Keratinocyte (primary cell): ENCODE data around the gene UCK2. TPM values are rescaled to one million over a fixed set of nuclear protein-coding genes. Genes with fewer than 3 reads are reported as not detected.

ENCODE experiments used
- DNase-seq: peaks from one replicate; pipeline ENCODE4 v3.0.0-alpha.2; 2011; ENCODE audit warnings: low read depth, missing footprints, low spot score
- FAIRE-seq: peaks from 2 replicates; lab custom pipeline; 2011; peaks lifted over from hg19 to GRCh38; lab: Jason Lieb, UNC
- H2AFZ ChIP-seq: 2 replicates; pipeline ENCODE4 v1.6.0; 2012; ENCODE audit warnings: low read length, control low read depth, inconsistent platforms; ENCODE audit not compliant: control insufficient read depth
- H3K27ac ChIP-seq: 2 replicates; pipeline ENCODE4 v1.5.1; 2011; ENCODE audit warnings: low read length; ENCODE audit not compliant: control insufficient read depth, insufficient read depth
- H3K27me3 ChIP-seq: 3 replicates; pipeline ENCODE4 v1.6.0; 2011; ENCODE audit warnings: low read length; ENCODE audit not compliant: control insufficient read depth, insufficient read depth; ENCODE audit errors: extremely low read depth
- H3K36me3 ChIP-seq, 2 experiments: 2 replicates in 1 of 2; 3 replicates in 1 of 2; pipeline ENCODE4 v1.5.1; 2011; ENCODE audit warnings: low read length in 2 of 2, mild to moderate bottlenecking in 1 of 2; ENCODE audit not compliant: control insufficient read depth in 2 of 2, insufficient read depth in 2 of 2; ENCODE audit errors: extremely low read depth in 1 of 2
- H3K4me1 ChIP-seq: 3 replicates; pipeline ENCODE4 v1.5.1; 2011; ENCODE audit warnings: low read length; ENCODE audit not compliant: control insufficient read depth, insufficient read depth; ENCODE audit errors: extremely low read depth
- H3K4me2 ChIP-seq: 3 replicates; pipeline ENCODE4 v1.6.0; 2011; ENCODE audit warnings: low read depth, low read length; ENCODE audit not compliant: control insufficient read depth, insufficient read depth; ENCODE audit errors: extremely low read depth
- H3K4me3 ChIP-seq, 3 experiments: fragments of 200-600 bp in 1 of 3; sonication (generic) in 1 of 3; 2 replicates in 2 of 3; 3 replicates in 1 of 3; pipeline ENCODE4 v1.5.1; 2011 to 2016; ENCODE audit warnings: low read length in 3 of 3, mild to moderate bottlenecking in 3 of 3, control low read depth in 2 of 3, inconsistent platforms in 1 of 3, low read depth in 1 of 3, mixed read lengths in 1 of 3, mixed run types in 1 of 3, moderate library complexity in 1 of 3; ENCODE audit not compliant: control insufficient read depth in 2 of 3, insufficient read depth in 2 of 3; ENCODE audit errors: extremely low read depth in 1 of 3
- H3K79me2 ChIP-seq: 2 replicates; pipeline ENCODE4 v1.6.0; 2012; ENCODE audit warnings: low read length; ENCODE audit not compliant: control insufficient read depth, insufficient read depth
- H3K9ac ChIP-seq: 3 replicates; pipeline ENCODE4 v1.6.0; 2011; ENCODE audit warnings: low read length; ENCODE audit not compliant: control insufficient read depth, insufficient read depth; ENCODE audit errors: extremely low read depth
- H3K9me1 ChIP-seq: 3 replicates; pipeline ENCODE4 v1.6.0; 2011; ENCODE audit warnings: low read length; ENCODE audit not compliant: control insufficient read depth, insufficient read depth; ENCODE audit errors: extremely low read depth
- H3K9me3 ChIP-seq: 2 replicates; pipeline ENCODE4 v1.5.1; 2012; ENCODE audit warnings: low read depth, low read length; ENCODE audit not compliant: control insufficient read depth
- H4K20me1 ChIP-seq: 3 replicates; pipeline ENCODE4 v1.6.0; 2011; ENCODE audit warnings: low read length; ENCODE audit not compliant: control insufficient read depth, insufficient read depth; ENCODE audit errors: extremely low read depth
- EZH2 ChIP-seq: IDR thresholded peaks from one replicate; pipeline ENCODE4 v1.6.1; 2012; ENCODE audit warnings: inconsistent platforms, mild to moderate bottlenecking, low read length, moderate library complexity
- dilution Hi-C: fragments of 300-500 bp; cut with MboI; formaldehyde crosslinking; loops from one replicate; pipeline ENCODE4 v1.7.0; 2020; ENCODE audit warnings: low sequenced_read_pairs; ENCODE audit not compliant: extremely low pct_ligation_motif_present
- polyA plus RNA-seq, 5 experiments: library from polyadenylated mRNA; depleted of rRNA in 3 of 5; stranded (reverse) in 3 of 5; stranded (forward) in 1 of 5; unstranded in 1 of 5; fragments of >200 nt; gene quantifications; 1 replicate in 1 of 5; 2 replicates in 3 of 5; 3 replicates in 1 of 5; pipeline versions ENCODE4 v1.2.1 to v1.2.3, GENCODE V29; 2011 to 2012; ENCODE audit warnings: missing spikeins in 2 of 5, low read depth in 1 of 5, low replicate concordance in 1 of 5
- TF ChIP-seq, protein P1 (sequence below), 3 experiments: IDR thresholded peaks in 1 of 3; conservative IDR thresholded peaks in 1 of 3; optimal IDR thresholded peaks in 1 of 3; 2 replicates in 2 of 3; 3 replicates in 1 of 3; pipeline versions ENCODE3 to v1.5.1; 2011; ENCODE audit warnings: low read length in 3 of 3, mild to moderate bottlenecking in 3 of 3, moderate library complexity in 2 of 3, control low read depth in 1 of 3, inconsistent platforms in 1 of 3; ENCODE audit not compliant: insufficient read depth in 2 of 3; ENCODE audit errors: extremely low read depth in 1 of 3

Gene UCK2
- polyA plus RNA-seq, 1 donor (not counting 4 experiments of a cell fraction or from before 2014, with no cell fraction given) = 71.9 TPM

DNA sequence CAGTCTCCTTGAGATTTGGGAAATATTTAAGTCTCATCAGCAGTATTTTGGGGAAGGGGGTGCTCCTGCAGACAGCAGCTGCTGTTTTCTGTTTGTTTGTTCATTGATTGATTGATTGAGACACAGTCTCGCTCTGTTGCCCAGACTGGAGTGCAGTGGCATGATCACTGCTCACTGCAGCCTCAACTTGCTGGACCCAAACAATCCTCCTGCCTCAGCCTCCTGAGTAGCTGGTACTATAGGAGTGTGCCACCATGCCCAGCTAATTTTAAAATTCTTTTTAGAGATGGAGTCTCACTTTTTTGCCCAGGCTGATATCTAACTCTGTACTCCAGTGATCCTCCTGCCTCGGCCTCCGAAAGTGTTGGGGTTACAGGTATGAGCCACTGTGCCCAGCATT lies 18.2 kb downstream of the UCK2 start:
- H3K9me1 ChIP-seq = peaks cover 3% of the 10 kb centered on the region
- no peak for TF ChIP-seq EZH2
- TF ChIP-seq, protein P1, sequence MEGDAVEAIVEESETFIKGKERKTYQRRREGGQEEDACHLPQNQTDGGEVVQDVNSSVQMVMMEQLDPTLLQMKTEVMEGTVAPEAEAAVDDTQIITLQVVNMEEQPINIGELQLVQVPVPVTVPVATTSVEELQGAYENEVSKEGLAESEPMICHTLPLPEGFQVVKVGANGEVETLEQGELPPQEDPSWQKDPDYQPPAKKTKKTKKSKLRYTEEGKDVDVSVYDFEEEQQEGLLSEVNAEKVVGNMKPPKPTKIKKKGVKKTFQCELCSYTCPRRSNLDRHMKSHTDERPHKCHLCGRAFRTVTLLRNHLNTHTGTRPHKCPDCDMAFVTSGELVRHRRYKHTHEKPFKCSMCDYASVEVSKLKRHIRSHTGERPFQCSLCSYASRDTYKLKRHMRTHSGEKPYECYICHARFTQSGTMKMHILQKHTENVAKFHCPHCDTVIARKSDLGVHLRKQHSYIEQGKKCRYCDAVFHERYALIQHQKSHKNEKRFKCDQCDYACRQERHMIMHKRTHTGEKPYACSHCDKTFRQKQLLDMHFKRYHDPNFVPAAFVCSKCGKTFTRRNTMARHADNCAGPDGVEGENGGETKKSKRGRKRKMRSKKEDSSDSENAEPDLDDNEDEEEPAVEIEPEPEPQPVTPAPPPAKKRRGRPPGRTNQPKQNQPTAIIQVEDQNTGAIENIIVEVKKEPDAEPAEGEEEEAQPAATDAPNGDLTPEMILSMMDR (optimal IDR thresholded peaks at IDR 0.05 in 1 of 3, IDR thresholded peaks at IDR 0.05 in 1 of 3, conservative IDR thresholded peaks at IDR 0.05 in 1 of 3; ENCODE audit: extremely low read depth in 1 of 3, insufficient read depth in 2 of 3, low read length in 3 of 3) = no peak
- no peak overlapping the region for H2AFZ ChIP-seq
- H3K4me2 ChIP-seq = no peak overlapping the region
- no peak for FAIRE-seq
- H3K79me2 ChIP-seq = peaks cover 94% of the 10 kb centered on the region
- H3K27me3 ChIP-seq = no peaks in the 10 kb centered on the region
- H3K9ac ChIP-seq = no peak overlapping the region
- no peak overlapping the region for H3K27ac ChIP-seq
- peaks cover 19% of the 10 kb centered on the region for H3K4me1 ChIP-seq
- peaks cover 50% of the 10 kb centered on the region for H4K20me1 ChIP-seq
- no peak overlapping the region for H3K4me3 ChIP-seq
- DNase-seq = no peak
- dilution Hi-C loops = no loop called here
- no peaks in the 10 kb centered on the region for H3K36me3 ChIP-seq
- H3K9me3 ChIP-seq = no peaks in the 10 kb centered on the region

DNA sequence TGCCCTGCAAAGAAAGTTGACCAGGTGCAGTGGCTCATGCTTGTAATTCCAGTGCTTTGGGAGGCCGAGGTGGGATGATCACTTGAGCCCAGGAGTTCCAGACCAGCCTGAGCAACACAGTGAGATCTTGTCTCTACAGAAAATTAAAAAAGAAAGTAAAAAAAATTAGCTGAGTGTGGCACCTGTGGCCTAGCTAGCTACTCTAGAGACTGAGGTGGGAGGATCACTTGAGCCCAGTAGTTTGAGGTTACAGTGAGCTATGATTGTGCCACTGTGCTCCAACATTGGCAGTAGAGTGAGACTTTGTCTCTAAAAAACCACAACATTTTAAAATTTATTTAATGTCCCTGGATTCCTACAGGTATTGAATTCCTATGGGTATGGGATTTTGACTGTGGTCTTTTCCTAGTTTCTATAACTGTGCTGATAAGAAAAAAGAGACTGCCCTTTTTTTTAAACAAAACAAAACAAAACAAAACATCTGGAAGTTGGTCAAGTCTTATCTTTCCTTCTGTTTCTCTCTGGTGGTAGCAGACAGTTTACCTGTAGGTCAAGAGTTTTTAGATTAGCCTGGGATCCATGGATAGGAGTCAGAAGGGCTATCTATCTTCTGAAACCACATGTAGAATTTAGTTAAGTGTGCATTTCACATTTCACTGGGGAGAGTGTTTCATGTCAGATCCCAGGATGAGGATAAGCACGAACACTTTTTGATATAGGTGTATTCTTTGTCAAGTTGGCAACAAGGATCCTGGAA lies 18.8 kb downstream of the UCK2 start:
- FAIRE-seq = no peak
- Histone ChIP-seq H3K9me3 (no peaks in the 10 kb centered on the region), H3K9me1 (peaks cover 3% of the 10 kb centered on the region), H3K27ac (no peak overlapping the region), H2AFZ (no peak overlapping the region), H3K4me1 (peaks cover 24% of the 10 kb centered on the region), H3K9ac (no peak overlapping the region), H4K20me1 (peaks cover 52% of the 10 kb centered on the region), H3K4me2 (no peak overlapping the region), H3K4me3 (no peak overlapping the region), H3K36me3 (no peaks in the 10 kb centered on the region), H3K79me2 (peaks cover 90% of the 10 kb centered on the region), H3K27me3 (no peaks in the 10 kb centered on the region)
- dilution Hi-C loops = no loop called here
- no peak for DNase-seq
- TF ChIP-seq, protein P1 (optimal IDR thresholded peaks at IDR 0.05 in 1 of 3, IDR thresholded peaks at IDR 0.05 in 1 of 3, conservative IDR thresholded peaks at IDR 0.05 in 1 of 3; ENCODE audit: extremely low read depth in 1 of 3, insufficient read depth in 2 of 3, low read length in 3 of 3) = no peak
- no peak for TF ChIP-seq EZH2
